Adrenal gland (tissue), 12 donors: ENCODE data around the gene SLC26A2. TPM values are rescaled to one million over a fixed set of nuclear protein-coding genes. Genes with fewer than 3 reads are reported as not detected.

Source experiments
- DNase-seq, 7 donors: peaks; one replicate each; pipeline ENCODE4 v3.0.0-alpha.2; 2019 to 2020
- H3K27ac ChIP-seq, 5 donors: fragments of 200-600 bp; sonication (generic) in 4 of 5; 1 replicate in 3 of 5; 2 replicates in 2 of 5; pipeline versions ENCODE4 v1.5.1 to v1.8.0; 2016 to 2020; ENCODE audit warnings: mild to moderate bottlenecking in 1 of 5
- H3K27me3 ChIP-seq: fragments of 200-600 bp; 2 replicates; pipeline ENCODE4 v1.8.0; 2021
- H3K36me3 ChIP-seq, 2 donors: fragments of 200-600 bp; replicated peaks in 1 of 2; 1 replicate in 1 of 2; 2 replicates in 1 of 2; pipeline versions ENCODE4 v1.5.1 to v1.8.0; 2018 to 2022
- H3K4me1 ChIP-seq, 2 donors: fragments of 200-600 bp; replicated peaks in 1 of 2; 1 replicate in 1 of 2; 2 replicates in 1 of 2; pipeline versions ENCODE4 v1.5.1 to v1.8.0; 2018 to 2021
- H3K4me3 ChIP-seq, 4 donors: fragments of 200-600 bp; sonication (generic) in 3 of 4; one replicate each; pipeline ENCODE4 v1.5.1; 2016 to 2018
- H3K9me3 ChIP-seq, 3 donors: fragments of 200-600 bp; sonication (generic) in 1 of 3; replicated peaks in 1 of 3; 1 replicate in 2 of 3; 2 replicates in 1 of 3; pipeline versions ENCODE4 v1.5.1 to v1.8.0; 2016 to 2021
- POLR2A ChIP-seq, 2 donors: fragments of 450-650 bp; IDR thresholded peaks; one replicate each; pipeline ENCODE4 v1.6.1; 2017; ENCODE audit warnings: antibody characterized with exemption in 2 of 2, mild to moderate bottlenecking in 2 of 2, moderate library complexity in 1 of 2
- WGBS, 4 donors: extraction: QIAGEN DNeasy Blood & Tissue Kit in 2 of 4; methylation state at CpG; one replicate each; pipeline versions ENCODE4 v1.1.5 to v1.1.7; 2013 to 2017; 5-methylcytosine and 5-hydroxymethylcytosine counted together
- intact Hi-C, 2 donors: fragments of 100-400 bp; cut with DNase I; formaldehyde crosslinking; loops; one replicate each; pipeline versions ENCODE4 v1.14.1 to v1.15.0; 2022 to 2023
- polyA plus RNA-seq, 3 donors: library from polyadenylated mRNA; stranded (reverse); fragments of 200-250 nt in 2 of 3; fragments of 350-450 nt in 1 of 3; fragmentation: Illumina TruSeq in 1 of 3; extraction: RNeasy Lipid Tissue Mini Kit (QIAGEN cat#74804) in 1 of 3; gene quantifications; one replicate each; pipeline ENCODE4 v1.2.3, GENCODE V29; 2013 to 2014
- total RNA-seq, 9 donors: library from RNA; depleted of rRNA in 4 of 9; stranded (reverse); fragments of >200 nt in 4 of 9; fragments of 120-200 nt in 1 of 9; fragmentation: NEBNext Ultra II Directional in 1 of 9; extraction: Animal tissue kit (Norgen Biotek cat#: 25700) in 1 of 9; gene quantifications; one replicate each; pipeline versions ENCODE4 v1.1.0 to v1.2.4, GENCODE V29; 2013 to 2023
- TF ChIP-seq, protein P1 (sequence below), 6 experiments: fragments of 450-650 bp in 4 of 6; fragments of 200-600 bp in 2 of 6; sonication (generic) in 1 of 6; IDR thresholded peaks; 1 replicate in 5 of 6; 2 replicates in 1 of 6; pipeline versions ENCODE4 v1.5.1 to v1.8.0; 2016 to 2021; ENCODE audit warnings: antibody characterized with exemption in 6 of 6, mild to moderate bottlenecking in 2 of 6, moderate library complexity in 1 of 6
- donor health status: healthy with polysubstance abuse.
- donor health status: Bipolar disorder and iron deficiency.
- donor health status: DM: yes; HTN: yes; CAD: no.
- donor health status: DM: no; HTN: no; CAD: no.
- donor health status: DM: no; HTN: no; CAD: no.
- donor health status: DM: yes; HTN: yes; CAD: no.

SLC26A2 gene
- total and polyA plus RNA-seq, 12 donors: 7.2 to 228 (median 49.0) TPM

DNA sequence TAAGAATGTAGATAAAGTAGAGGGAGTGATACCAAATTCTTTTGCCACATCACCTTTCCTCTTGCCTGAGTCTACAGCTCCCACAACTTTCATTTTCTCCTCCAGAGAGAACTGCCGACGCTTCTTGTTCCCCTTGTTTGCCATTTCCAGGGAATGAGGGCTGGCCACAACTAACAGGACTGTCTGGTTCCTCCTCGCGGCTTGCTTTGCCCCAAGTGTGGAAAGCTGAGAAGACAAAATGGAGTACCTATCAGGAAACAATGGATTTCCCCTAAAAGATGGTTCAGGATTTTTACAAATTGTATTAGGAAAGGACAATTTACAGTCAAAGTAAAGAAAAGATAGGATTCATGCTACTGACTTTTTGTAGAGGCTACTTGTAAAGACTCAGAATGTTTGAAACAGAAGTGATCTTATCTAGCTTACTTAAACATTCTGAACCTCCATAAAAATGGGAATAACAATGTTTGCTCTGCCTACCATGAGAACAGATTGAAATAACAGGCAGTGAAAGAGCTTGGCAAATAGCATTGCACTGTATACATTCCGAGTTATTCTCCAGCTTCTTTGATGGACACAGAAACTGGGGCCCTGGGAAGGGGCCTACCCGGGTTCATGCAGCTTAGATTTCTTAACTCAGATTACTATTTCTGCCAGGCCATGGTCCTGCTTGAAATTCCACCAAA lies 35.8 kb downstream of the SLC26A2 start:
- Histone ChIP-seq H3K36me3 (peaks cover 0 to 14% of the 10 kb centered on the region in 2 donors), H3K27me3 (no peaks in the 10 kb centered on the region), H3K4me3 (no peak overlapping the region), H3K4me1 (peaks cover 8 to 11% of the 10 kb centered on the region in 2 donors), H3K27ac (no peak overlapping the region), H3K9me3 (no peaks in the 10 kb centered on the region)
- no peak for TF ChIP-seq POLR2A (IDR thresholded peaks at IDR 0.05)
- TF ChIP-seq, protein P1, sequence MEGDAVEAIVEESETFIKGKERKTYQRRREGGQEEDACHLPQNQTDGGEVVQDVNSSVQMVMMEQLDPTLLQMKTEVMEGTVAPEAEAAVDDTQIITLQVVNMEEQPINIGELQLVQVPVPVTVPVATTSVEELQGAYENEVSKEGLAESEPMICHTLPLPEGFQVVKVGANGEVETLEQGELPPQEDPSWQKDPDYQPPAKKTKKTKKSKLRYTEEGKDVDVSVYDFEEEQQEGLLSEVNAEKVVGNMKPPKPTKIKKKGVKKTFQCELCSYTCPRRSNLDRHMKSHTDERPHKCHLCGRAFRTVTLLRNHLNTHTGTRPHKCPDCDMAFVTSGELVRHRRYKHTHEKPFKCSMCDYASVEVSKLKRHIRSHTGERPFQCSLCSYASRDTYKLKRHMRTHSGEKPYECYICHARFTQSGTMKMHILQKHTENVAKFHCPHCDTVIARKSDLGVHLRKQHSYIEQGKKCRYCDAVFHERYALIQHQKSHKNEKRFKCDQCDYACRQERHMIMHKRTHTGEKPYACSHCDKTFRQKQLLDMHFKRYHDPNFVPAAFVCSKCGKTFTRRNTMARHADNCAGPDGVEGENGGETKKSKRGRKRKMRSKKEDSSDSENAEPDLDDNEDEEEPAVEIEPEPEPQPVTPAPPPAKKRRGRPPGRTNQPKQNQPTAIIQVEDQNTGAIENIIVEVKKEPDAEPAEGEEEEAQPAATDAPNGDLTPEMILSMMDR (IDR thresholded peaks at IDR 0.05): no peak
- intact Hi-C loops: no loop called here
- 89 to 94% (median 91%) methylated on average over 6 of the region's 6 CpGs for WGBS, 4 donors
- no peak for DNase-seq

DNA sequence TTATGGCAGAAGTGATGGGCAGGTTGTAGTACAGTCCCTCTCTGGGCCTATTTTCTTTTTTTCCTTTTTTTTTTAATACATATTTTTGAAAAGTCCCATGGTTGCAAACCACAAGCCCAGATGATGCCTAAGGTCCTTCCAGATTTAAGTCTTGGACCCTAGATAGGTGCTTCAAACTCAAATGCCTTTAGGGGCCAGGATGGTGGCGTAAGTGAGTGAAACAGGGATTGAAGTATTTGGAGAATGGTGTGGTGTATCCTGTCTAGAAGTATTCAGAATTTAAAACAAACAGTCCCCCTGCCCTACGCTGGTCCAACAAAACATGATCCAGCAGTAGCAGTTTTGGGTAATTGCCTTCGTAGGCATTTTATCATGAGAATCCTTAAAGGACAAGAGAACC lies 37.7 kb downstream of the SLC26A2 start:
- Histone ChIP-seq H3K4me1 (peaks cover 20 to 28% of the 10 kb centered on the region in 2 donors), H3K27ac (no peak overlapping the region), H3K4me3 (no peak overlapping the region), H3K27me3 (no peaks in the 10 kb centered on the region), H3K36me3 (peaks cover 0 to 14% of the 10 kb centered on the region in 2 donors), H3K9me3 (no peaks in the 10 kb centered on the region)
- WGBS, 4 donors: 97 to 100% (median 98%) methylated on average over 3 of the region's 3 CpGs
- intact Hi-C loops: no loop called here
- no peak for DNase-seq
- TF ChIP-seq, protein P1 (IDR thresholded peaks at IDR 0.05): no peak
- no peak for TF ChIP-seq POLR2A (IDR thresholded peaks at IDR 0.05)

DNA sequence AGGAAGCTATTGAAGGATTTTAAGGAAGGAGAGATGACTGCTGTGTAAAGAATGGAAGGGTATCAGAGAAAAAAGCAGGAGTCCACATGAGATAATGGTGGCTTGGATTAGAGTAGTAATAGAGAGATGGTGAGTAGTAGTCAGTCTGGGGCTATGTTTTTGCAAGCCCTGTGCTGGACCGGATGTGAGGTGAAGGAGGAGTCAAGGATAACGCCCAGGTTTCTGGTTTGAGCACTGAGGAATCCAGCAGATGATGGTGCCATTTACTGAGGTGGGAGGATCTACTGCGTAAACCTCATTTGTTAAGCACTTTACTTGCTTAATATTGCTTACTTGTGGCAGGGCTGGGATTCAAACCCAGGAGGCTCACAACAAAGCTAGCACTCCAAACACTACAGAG lies 38.8 kb downstream of the SLC26A2 start:
- intact Hi-C loops: no loop called here
- no peaks in the 10 kb centered on the region for H3K9me3 ChIP-seq
- H3K4me1 ChIP-seq: peaks cover 20 to 36% of the 10 kb centered on the region in 2 donors
- H3K36me3 ChIP-seq: peaks cover 0 to 14% of the 10 kb centered on the region in 2 donors
- TF ChIP-seq POLR2A (IDR thresholded peaks at IDR 0.05): no peak
- TF ChIP-seq, protein P1 (IDR thresholded peaks at IDR 0.05): no peak
- 67 to 72% (median 70%) methylated on average over 3 of the region's 3 CpGs for WGBS, 4 donors
- no peak for DNase-seq
- peak overlapping the region in 3 of 5 donors; percentile 90 to 93 (median 91) for H3K27ac ChIP-seq
- H3K4me3 ChIP-seq: peak overlapping the region in 2 of 4 donors; percentile 83 to 94
- H3K27me3 ChIP-seq: no peaks in the 10 kb centered on the region

DNA sequence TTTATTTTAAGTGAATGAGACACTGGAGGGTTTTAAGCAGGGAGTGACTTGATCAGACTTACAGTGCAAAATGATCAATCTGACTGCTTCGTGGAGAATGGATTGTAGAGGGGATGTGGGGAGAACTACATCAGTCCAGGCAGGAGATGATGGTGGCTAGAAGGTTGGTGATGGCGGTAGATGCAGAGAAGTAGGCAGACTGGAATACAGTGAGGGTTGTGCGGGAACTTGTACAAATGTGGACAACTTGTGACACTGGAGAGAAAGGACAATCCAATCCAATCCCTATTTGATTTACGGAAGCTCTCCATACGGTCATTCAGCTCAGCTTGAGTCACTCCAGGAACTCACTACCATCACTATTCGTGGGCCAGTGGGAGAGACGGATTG lies 39.3 kb downstream of the SLC26A2 start:
- H3K27me3 ChIP-seq: no peaks in the 10 kb centered on the region
- DNase-seq: no peak
- no peaks in the 10 kb centered on the region for H3K9me3 ChIP-seq
- peaks cover 20 to 36% of the 10 kb centered on the region in 2 donors for H3K4me1 ChIP-seq
- 11 to 17% (median 12%) methylated on average over 7 of the region's 7 CpGs for WGBS, 4 donors
- peak overlapping the region; percentile 52 to 94 (median 72) for H3K4me3 ChIP-seq
- peak overlapping the region; percentile 82 to 99 (median 91) for H3K27ac ChIP-seq
- intact Hi-C loops: no loop called here
- H3K36me3 ChIP-seq: peaks cover 0 to 16% of the 10 kb centered on the region in 2 donors
- TF ChIP-seq, protein P1 (IDR thresholded peaks at IDR 0.05): no peak
- no peak for TF ChIP-seq POLR2A (IDR thresholded peaks at IDR 0.05)
